ENCODE measurements around the gene CDKAL1.

DNA sequence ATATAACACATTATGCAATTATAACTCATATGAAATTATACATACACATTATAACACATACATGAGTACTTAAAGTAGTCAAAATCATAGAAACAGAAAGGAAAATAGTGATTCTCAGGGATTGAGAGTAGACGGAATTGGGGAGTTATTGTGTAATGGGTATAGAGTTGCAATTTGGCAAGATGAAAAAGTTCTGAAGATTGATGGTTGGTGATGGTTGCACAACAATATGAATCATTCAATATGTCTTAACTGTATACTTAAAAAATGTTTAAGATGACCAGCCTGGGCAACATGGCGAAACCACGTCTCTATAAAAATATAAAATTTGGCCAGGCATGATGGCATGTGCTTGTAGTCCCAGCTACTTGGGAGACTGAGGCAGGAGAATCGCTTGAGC, 372.7 kb downstream of the CDKAL1 start:
- no peak for TF ChIP-seq POLR2A (IDR thresholded peaks at IDR 0.05; ENCODE audit: low read length)
- TF ChIP-seq, protein P1, sequence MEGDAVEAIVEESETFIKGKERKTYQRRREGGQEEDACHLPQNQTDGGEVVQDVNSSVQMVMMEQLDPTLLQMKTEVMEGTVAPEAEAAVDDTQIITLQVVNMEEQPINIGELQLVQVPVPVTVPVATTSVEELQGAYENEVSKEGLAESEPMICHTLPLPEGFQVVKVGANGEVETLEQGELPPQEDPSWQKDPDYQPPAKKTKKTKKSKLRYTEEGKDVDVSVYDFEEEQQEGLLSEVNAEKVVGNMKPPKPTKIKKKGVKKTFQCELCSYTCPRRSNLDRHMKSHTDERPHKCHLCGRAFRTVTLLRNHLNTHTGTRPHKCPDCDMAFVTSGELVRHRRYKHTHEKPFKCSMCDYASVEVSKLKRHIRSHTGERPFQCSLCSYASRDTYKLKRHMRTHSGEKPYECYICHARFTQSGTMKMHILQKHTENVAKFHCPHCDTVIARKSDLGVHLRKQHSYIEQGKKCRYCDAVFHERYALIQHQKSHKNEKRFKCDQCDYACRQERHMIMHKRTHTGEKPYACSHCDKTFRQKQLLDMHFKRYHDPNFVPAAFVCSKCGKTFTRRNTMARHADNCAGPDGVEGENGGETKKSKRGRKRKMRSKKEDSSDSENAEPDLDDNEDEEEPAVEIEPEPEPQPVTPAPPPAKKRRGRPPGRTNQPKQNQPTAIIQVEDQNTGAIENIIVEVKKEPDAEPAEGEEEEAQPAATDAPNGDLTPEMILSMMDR (IDR thresholded peaks at IDR 0.05): no peak
- no peak for TF ChIP-seq MYC (IDR thresholded peaks at IDR 0.05; ENCODE audit: borderline replicate concordance, low read length)
- peak; percentile 36; the same call in 1 of the 2 replicates for TF ChIP-seq JUNB (IDR thresholded peaks at IDR 0.05)
- TF ChIP-seq RFX5 (IDR thresholded peaks at IDR 0.05): no peak
- TF ChIP-seq RAD21 (conservative IDR thresholded peaks at IDR 0.05 in 1 of 2, IDR thresholded peaks at IDR 0.05 in 1 of 2): no peak
- TF ChIP-seq CEBPB (IDR thresholded peaks at IDR 0.05): peak; percentile 70 to 74
- no peak for TF ChIP-seq EP300 (IDR thresholded peaks at IDR 0.05)
- TF ChIP-seq, protein P2, sequence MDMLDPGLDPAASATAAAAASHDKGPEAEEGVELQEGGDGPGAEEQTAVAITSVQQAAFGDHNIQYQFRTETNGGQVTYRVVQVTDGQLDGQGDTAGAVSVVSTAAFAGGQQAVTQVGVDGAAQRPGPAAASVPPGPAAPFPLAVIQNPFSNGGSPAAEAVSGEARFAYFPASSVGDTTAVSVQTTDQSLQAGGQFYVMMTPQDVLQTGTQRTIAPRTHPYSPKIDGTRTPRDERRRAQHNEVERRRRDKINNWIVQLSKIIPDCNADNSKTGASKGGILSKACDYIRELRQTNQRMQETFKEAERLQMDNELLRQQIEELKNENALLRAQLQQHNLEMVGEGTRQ (IDR thresholded peaks at IDR 0.05): no peak
- no peak for TF ChIP-seq CBX2 (IDR thresholded peaks at IDR 0.05; ENCODE audit: borderline replicate concordance, low read depth)
